Right lobe of liver (tissue), 4 donors: ENCODE data around the gene CARHSP1.

Source experiments
- POLR2A ChIP-seq: fragments of 450-650 bp; IDR thresholded peaks from one replicate; pipeline ENCODE4 v1.6.1; 2017; ENCODE audit warnings: antibody characterized with exemption, mild to moderate bottlenecking
- TF ChIP-seq, protein P1 (sequence below), 4 donors: fragments of 200-600 bp in 3 of 4; fragments of 450-650 bp in 1 of 4; IDR thresholded peaks; one replicate each; pipeline versions ENCODE4 v1.5.1 to v1.8.0; 2016 to 2022; ENCODE audit warnings: antibody characterized with exemption in 4 of 4, mild to moderate bottlenecking in 2 of 4
- donor health status: DM: no; HTN: no; CAD: no.
- donor health status: DM: no; HTN: no; CAD: no.
- donor health status: DM: no; HTN: yes; CAD: no.

DNA sequence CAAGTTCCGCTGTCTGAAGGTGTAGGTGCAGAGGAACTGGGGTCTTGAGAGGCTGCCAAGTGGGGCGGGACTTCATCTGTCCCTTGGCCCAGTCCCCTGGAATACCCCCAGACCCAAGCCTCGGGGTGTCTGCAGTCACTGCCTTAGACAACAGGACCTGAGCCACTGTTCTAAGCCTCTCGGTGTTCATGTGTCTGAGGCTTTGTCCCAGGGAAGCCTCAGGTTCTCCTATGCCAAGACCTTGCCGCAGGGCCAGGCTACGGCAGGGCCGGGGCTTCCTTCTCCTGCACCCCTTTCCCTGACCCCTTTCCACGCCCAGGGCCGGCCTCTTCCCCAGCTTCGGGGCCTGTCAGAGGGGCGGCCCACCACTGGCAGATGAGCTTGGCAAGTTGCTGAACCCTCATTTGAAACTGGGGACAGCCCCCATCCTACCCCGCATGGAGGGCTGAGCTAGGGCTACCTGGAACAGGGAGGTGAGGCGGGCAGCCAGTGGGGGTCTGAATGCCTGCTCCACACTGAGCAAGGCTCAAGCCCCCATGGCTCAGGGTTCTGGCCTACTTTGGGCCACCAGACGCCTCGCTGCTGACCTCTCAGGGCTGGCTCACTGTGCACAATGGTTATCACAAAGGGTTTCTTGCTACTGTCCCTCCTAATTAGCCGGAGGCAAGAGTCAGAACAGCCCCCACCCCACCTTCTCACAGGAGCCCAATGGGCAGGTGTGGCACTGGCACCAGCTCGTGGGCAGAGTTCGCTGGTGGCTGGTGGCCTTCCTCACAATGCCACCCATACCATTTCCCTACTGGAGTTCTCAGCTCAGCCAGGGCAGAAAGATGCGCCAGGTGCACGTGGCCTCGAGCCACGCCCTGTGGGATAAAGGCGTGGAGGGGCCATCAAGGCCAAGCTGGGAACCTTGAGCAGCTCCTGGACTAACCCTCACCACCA is 20.4 kb upstream of the CARHSP1 start:
- TF ChIP-seq, protein P1, sequence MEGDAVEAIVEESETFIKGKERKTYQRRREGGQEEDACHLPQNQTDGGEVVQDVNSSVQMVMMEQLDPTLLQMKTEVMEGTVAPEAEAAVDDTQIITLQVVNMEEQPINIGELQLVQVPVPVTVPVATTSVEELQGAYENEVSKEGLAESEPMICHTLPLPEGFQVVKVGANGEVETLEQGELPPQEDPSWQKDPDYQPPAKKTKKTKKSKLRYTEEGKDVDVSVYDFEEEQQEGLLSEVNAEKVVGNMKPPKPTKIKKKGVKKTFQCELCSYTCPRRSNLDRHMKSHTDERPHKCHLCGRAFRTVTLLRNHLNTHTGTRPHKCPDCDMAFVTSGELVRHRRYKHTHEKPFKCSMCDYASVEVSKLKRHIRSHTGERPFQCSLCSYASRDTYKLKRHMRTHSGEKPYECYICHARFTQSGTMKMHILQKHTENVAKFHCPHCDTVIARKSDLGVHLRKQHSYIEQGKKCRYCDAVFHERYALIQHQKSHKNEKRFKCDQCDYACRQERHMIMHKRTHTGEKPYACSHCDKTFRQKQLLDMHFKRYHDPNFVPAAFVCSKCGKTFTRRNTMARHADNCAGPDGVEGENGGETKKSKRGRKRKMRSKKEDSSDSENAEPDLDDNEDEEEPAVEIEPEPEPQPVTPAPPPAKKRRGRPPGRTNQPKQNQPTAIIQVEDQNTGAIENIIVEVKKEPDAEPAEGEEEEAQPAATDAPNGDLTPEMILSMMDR (IDR thresholded peaks at IDR 0.05): no peak
- TF ChIP-seq POLR2A: no peak
